Activated T-helper 1 cell treated with anti-CD3 and anti-CD28 coated beads, Interleukin-2, amount 50 U/mL, for 16 hours (primary cell): ENCODE measurements around the gene MYH10.
"Not testable (repeated sequence)": the region's sequence is repeated elsewhere in the genome, so short reads cannot be mapped to it uniquely, and the experiment has no call there.

Source experiments
- DNase-seq, 2 donors: peaks; one replicate each; pipeline ENCODE4 v3.0.0-alpha.2; 2020; ENCODE audit warnings: low read depth in 1 of 2, low spot score in 1 of 2

Gene MYH10

DNA sequence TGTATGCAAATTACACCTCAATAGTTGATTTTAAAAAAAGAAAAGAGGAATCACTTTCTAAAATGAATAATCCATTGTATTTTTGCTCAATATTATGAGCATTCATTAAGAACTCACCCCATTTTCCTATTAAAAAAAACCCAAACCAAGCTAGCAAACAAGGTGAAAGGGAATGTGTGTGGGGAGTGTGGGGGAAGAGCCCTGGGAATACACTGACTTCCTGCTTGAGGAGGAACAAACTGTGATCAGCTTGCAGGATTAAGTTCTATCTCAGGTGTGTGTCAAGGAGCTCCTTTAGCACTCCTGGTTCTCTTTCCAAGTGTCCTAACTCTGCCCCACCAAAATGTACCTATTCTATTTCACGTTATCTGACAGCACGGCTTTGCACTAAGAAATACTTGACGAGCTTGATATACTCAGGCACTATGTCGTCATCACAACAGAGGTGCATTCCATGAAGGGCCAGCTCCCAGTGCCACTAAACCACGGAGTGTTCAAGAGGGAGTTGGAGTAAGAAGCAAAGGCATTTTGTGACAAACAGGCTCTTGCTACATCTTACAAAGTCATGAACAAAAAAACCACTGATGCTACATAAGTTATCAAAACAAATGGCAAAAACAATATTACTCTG lies 73.2 kb downstream of the MYH10 start:
- no peak for DNase-seq

GRCh38 chr17:8556074-8556473 lies 74.5 kb downstream of the MYH10 start:
- DNase-seq: no peak

DNA sequence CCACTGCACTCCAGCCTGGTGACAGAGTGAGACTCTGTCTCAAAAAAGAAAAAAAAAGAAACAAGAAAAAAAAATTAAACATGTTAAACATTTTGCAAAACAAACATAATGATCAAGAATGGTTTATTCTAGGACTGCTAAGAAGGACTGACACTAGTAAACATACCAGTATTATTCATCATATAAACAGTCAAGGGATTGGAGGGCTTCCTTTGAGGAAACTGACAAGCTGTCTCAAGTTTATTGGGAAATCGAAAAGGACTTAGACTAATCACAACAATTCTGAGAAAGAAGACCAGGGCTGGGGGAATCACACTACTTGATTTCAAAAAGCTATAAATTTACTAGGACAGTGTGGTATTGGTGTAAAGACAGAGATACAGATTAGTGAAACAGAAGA lies 75.5 kb downstream of the MYH10 start:
- DNase-seq: no peak

- DNase-seq: no peak
Observed at GRCh38 chr17:8552577-8553320, 77.8 kb downstream of the MYH10 start.

GRCh38 chr17:8542599-8543502 lies 87.7 kb downstream of the MYH10 start:
- no peak for DNase-seq

DNA sequence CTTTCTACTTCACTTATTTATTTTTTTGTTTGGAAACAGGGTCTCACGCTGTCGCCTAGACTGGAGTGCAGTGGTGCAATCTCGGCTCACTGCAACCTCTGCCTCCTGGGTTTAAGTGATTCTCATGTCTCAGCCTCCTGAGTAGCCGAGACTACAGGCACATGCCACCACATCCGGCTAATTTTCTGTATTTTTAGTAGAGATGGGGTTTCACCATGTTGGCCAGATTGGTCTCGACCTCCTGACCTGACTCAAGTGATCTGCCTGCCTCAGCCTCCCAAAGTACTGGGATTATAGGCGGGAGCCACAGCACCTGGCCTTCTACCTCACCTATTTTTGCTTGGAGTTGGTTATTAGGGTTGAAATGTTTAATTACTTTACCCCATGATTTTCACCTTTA lies 90.5 kb downstream of the MYH10 start:
- DNase-seq: not testable (repeated sequence)

- DNase-seq: no peak
Observed at GRCh38 chr17:8537734-8538133, 92.8 kb downstream of the MYH10 start.

DNA sequence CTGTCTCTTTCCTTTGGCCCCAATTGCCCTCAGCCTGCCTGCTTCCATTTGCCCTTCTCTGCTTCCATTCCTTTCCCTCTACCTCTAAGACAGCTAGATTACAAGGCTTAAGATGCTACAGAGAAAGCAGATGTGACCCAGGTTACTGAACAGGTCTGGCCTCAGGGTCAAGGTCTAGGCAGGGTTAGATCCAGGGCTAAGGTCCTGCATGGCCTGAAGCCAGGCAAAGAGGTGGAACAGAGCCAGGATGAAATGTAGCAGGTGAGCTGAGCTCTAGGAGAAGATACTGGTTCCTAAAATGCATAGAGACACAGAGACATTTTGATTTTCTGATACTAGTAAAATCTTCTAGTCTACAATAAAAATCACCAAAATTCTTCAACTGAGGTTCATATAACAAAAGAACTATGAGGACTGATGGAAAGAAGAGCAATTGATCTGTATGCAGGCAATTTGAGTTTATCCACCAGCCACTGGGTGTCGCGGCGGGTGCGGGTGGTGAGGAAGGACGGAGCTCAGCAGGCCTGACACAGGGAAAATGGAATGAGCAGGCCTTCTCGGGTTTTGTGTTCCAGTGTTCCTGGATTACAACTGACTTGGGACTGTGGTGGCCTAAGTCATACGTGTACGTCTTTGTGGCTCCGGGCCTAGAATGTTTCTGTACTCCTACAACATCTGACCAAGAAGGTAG lies 95.9 kb downstream of the MYH10 start:
- DNase-seq: no peak

- DNase-seq: no peak
Observed at GRCh38 chr17:8532021-8532420, 98.5 kb downstream of the MYH10 start.

DNA sequence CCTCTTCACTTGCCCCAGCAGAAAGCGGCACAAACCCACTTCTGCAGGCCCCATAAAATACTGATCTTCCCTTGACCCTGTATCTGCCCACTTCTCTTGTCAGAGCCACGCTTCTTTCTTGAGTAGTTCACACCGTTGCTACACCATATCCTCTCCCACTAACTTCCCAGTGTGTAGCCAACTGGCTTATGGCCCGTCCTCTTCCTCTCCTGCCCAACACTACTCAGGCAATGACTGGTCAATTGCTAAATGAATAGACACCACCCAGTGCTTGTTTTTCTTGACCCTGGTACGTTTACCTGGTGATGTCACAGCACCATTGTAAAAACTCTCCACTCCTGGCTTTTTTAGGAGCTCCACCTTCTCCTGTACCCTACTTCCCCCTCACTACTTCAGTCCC lies 107.9 kb downstream of the MYH10 start:
- DNase-seq: no peak

DNA sequence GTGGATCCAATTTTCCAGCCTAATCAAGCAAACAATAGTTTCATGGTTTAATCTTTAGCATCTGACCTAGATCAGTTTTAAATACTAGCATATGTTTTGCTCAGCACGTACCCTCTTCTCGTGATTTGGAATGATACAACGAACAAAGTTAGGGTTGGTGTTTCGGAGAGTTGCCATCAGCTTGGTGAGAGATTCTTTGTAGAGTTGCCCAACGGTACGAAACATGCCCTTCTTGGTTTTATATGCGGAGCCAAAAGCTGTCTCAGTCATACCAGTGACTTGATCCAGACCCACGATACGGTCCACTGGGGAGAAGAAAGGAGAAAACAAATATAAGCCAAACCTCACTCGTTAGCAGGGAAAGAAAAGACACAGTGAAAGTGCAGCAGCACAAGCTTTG lies 109.5 kb downstream of the MYH10 start:
- no peak for DNase-seq

DNA sequence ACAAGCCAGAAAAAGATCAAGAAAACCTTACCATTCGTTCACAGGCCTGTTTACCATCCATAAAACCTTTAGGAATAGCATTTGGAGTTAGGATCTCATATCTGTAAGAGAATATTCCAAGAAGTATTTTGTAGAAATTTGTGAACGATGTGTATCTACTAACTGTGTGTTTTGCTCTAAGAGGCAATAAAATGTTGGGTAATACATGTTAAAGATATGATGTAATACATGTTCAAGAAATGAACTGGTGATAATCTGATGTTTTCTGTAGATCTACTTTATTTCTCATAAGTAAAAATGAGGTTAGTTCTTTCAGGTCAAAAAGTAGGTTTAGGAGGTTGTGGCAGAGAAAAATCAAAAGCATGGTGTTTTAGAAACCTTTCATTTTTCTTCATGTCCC lies 111.7 kb downstream of the MYH10 start:
- DNase-seq: no peak

GRCh38 chr17:8518326-8518725 lies 112.2 kb downstream of the MYH10 start:
- DNase-seq: no peak

- no peak for DNase-seq
Observed at GRCh38 chr17:8514801-8515200, 115.7 kb downstream of the MYH10 start.

DNA sequence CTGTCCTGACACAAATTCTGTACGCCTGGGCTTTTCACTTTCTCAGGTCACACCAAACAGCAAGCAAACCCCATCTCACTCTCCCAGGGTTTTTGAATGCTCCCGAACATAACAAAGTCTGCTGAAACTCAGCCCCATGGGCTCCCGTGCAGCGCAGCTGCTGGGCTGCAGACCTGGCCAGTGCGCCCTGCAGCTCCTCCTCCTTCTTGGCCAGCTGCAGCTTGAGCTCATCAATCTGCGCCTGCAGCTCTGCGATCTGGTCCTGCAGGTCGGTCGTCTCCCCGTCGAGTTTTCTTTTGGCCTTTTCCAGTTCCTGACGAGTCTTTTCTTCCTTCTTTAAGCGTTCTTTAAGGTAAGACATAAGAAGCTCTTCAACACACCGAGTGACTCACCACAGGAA lies 124.4 kb downstream of the MYH10 start:
- no peak for DNase-seq

GRCh38 chr17:8504460-8505207 lies 125.9 kb downstream of the MYH10 start:
- DNase-seq: no peak

GRCh38 chr17:8503807-8504206 lies 126.7 kb downstream of the MYH10 start:
- DNase-seq: no peak

GRCh38 chr17:8503368-8503767 lies 127.2 kb downstream of the MYH10 start:
- no peak for DNase-seq

GRCh38 chr17:8502126-8502525 lies 128.4 kb downstream of the MYH10 start:
- no peak for DNase-seq

DNA sequence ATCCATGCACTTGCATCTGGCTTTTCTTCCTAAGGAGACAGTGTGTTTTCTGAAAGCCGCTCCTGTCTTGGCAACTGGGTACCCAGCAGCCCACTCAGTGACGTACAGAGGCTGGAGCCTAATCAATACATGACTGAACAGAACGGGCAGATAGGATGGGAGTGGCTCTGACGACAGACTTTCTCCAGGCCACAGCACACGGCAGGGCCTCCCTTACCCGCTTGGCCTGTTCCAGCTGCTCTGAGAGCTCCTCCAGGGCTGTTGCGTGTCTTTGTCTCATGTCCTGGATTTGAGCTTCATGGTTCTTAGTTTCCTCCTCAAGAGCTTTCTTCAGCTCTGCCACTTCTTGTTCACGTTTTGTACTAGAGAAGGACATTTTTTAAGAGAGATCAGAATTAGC lies 129.9 kb downstream of the MYH10 start:
- DNase-seq: no peak

DNA sequence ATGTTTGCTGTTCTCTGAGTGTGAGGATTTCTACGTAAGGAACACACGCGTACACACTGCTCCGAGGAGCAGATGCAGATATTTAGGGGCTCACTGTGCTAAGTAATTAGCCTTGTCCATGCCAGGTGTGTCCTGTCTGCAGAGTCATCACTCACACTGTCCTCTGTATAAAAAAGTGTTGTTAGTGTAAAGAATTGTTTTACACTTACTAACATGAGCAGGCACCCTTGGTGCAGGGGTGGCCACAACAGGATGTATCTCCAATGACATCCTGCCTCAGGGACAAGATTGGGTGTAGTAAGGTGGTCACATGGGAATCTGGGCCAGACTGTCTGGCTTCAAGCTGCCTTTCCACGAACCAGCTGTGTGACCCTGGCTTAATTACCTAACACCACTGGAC lies 130.9 kb downstream of the MYH10 start:
- DNase-seq: no peak
